ENCODE data around the gene FOSB. TPM values are rescaled to one million over a fixed set of nuclear protein-coding genes. Genes with fewer than 3 reads are reported as not detected.
A peak's percentile ranks its signal among the peaks of the same experiment; 100 is the strongest.

The FOSB gene
- total RNA-seq, 1 donor from 2014 or later: 5.0 TPM

DNA sequence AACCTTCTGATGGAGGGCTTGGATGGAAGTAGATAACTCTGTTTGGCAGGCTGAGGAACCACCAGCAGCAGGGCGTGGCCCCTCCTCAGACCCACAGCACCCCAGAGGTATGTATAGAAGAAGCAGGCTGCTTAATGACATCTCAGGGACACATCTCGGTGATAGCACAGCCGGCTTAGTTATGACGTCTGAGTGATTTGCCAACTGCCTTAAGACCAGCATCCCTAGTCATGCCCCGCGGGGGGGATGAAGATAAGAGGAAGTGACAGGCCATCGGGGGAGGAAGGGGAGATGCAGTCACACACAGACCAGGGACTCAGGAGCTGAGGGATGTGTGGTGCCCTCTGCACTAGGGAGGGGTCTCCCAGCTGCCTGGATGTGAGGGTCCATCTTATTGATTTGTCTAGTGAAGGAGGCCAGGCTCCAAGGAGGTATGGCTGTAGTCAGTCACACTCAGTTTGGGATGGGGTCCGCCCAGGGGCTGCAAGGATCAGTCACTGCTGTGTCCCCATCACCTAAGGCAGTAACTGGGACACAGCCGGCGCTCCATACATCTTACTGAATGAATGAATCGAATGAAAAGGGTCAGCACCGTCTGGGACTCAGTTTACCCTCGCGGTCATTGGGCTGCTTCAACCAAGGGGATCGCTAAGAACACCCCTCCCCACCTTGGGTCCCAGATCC is 24.9 kb upstream of the FOSB start:
- DNase-seq: peak; percentile 55

DNA sequence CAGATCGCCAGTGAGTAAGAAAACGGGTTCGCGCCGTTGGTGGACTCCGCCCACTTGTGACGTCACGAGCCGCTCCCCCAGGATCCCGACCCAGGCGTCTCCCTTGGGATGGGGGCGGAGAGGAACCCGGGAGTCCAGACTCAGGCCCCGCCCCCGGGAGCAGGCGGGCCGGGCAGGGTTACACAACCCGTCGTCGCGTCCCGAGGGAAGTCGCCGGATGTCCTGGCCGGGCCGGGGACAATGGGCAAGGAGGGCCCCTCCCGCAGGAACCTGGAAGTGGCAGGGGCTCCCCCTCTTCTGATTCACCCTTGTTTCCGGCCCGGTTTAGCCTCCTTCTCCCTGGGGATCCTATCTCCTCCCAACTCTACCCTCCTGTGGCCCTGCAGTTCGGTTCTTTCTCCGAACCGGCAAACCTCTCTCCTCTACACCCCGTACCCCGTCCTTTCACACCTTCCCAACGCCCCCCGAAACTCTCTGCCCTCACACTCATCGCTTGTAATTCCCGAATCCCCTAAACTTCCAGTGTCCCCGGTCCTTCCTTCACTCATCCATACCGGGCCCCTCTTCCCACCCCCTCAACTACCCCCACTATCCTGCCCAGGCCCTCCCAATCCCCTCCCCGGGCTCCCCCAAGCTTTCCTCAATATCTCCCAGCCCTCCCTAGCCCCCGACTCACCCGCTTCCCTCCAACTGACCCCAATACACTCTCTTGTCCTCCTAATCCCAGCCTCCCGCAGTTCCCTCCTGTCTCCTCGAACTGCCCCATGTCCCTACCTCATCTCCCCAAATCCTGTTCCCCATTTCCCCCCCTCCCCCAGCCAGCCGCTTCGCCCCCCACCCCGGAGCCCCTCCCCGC is 24.1 kb upstream of the FOSB start:
- DNase-seq: peak; percentile 93

DNA sequence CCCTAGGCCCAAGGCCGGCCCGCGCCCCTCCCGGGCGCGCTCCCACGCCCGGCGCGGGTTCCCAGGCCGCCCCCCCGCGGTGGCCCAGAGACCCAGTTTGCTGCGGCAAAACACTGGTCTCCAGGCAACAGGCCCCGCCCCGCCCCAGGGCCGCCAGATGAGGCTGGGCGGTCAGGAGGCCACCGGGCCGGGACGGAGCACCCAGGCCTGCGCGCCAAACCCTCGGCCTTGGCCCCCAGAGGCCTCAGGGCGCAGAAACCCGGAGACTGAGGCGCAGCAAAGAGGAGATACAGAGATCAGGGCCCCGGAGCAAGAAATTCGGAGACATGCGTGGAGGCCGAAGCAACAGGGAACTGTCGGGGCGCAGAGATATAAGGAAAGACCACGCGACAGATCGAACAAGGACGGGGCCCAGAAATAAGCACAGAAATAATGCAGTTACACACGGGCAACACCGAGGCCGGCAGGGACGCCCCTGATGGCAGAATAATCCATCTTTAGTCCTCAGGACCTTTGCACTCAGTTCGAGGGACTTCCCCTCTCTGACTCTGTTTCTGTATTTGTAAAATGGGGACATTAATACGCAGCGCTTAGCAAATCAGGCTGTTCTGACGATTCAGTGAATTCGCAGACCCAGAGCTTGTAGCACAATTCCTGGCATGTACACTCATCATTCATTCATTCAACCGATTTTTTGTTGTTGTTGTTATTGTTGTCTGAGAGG is 23.3 kb upstream of the FOSB start:
- DNase-seq: peak; percentile 96

DNA sequence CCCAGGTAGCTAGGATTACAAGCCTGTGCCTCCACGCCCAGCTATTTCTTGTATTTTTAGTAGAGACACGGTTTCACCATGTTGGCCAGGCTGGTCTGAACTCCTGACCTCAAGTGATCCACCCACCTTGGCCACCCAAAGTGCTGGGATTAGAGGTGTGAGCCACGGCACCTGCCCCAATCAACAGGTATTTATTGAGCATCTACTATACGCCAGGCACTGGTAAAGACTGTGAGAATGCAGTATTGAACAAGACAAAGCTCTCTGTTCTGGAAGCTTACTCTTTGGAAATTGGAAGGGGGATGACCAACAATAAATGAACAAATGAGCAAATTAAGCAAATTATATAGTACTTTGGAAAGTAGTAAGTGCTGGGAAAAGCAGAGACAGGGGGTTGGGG is 22.7 kb upstream of the FOSB start:
- no peak for DNase-seq

DNA sequence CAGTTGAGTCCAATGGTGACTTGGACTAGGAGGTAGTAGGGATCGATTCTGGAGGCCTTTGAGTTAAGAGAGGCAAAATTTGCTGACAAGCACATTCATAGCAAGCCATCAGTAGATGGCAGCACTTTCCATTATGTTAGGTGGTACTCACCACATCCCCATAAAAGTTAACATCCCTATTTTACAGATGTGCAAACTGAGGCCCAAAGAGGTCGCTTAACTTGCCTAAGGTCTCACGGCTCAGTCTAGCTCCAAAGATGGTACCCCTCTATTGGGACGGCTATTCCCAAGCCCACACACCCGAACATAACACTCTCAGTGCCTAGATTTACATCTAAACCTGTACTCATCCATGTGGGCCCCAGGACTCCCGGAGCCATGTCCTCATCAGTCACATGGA is 21.5 kb upstream of the FOSB start:
- DNase-seq: no peak

DNA sequence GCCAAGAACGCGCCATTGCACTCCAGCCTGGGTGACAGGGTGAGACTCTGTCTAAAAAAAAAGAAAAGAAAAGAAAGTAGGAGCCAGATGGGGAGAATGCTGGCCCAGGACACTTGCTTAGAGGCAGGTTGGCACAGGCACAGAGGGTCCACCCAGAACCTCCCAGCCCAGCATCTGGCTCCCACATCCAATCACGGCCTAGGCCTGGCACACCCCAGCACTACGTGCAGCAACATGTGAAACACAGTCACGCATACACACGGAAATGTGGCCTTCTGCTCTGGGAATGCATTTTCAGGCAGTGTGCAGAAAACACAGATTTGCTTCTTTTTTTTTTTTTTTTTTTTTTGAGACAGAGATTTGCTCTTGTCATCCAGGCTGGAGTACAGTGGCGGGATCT is 20.9 kb upstream of the FOSB start:
- peak; percentile 82 for DNase-seq

DNA sequence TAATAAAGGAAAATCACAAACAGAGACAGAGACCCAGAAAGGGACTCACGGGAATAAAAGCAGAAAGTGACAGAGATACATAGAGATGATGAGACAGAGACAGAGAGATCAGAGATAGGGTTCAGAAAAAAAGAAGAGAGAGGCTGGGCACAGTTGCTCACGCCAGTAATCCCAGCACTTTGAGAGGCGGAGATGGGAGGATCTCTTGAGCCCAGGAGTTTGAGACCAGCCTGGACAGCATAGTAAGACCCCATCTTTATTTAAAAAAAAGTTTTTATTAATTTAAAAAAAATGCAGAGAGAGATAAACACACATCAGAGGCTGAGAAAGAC is 19.4 kb upstream of the FOSB start:
- no peak for DNase-seq

DNA sequence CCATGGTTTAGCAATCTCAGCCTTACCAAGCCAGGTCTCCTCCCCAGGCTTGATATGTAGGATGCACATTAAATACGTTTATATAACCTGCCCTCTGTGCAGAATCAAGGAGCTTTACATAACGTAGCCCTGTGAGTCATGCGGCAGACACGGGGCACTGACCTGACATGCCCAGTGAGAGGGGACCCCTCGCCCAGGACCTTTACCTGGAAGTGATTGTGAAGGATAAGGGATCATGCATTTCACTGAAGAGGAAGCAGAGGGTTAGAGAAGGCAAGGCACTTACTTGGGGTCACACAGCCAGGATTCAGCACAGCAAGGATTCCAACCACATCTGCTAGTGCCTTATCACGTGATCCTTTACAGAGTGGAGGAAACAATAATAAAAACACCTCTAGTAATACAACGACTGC is 18.9 kb upstream of the FOSB start:
- DNase-seq: no peak

DNA sequence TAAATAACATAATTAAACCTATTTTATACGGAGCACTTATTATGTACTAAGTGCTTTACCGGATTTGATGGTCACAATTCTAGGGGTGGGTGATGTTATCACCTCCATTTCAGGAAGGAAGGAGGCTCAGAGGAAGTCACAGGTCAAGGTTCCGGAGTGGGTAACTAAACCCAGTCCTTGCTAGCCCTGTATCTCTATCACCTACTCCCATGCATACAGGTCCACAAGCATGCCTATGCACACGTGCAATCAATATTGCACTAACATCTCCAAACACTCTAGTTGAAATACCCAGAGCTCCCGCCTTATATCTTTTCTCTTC is 17.8 kb upstream of the FOSB start:
- DNase-seq: no peak

DNA sequence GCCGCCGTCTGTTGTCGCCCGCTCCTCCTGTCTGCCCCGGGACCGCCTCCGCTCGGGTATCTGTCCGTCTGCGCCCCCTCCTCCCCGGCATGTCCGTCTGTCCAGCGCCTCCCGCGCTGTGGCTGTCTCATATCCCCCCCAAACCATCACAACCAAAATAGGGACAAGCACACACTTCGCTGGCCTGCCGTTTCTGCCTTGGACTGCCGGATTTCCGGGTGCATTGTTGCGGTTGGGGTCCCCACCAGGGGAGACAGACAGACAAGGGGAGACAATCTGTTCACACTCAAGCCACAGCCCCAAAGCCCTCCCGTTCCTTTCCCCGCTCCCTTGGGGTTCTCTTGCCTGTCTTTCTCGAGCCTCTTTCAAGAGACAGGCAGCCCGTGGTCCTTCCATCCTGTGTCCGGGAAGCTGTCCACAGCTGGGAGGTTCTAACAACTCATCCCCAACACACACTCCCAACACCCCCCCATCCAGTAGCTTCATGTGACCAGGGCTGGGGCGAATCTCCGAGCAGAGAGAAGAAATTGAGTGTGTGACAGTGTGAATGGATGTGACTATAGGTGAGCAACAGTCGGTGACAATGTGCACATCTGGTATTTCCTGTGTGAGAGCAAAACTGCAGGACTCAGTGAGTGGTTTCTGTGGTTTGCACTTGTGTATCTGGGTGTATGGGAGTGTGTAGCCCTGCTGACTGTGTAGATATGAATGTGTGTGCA is 16.5 kb upstream of the FOSB start:
- peak; percentile 73 for DNase-seq

DNA sequence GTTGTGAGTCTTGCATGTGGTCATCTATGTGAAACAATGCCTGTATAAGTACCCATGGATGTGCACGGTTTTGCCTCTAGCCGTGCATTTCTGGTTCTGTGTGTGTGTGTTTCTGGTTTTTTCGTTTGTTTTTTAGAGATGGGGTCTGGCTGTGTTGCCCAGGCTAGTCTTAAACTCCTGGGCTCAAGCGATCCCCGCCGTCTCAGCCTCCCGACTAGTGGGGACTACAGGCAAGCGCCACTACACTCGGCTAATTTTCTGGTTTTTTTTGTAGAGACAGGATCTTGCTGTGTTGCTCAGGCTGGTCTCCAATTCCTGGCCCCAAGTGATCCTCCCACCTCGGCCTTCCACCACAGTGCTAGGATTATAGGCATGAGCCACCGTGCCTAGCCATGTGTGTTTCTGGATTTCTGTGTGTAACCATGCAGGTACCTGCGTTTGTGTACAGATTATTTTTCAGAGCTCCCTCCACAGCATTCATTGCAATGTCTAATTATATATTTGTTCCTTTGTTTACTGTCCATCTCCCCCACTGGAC is 15.9 kb upstream of the FOSB start:
- no peak for DNase-seq

DNA sequence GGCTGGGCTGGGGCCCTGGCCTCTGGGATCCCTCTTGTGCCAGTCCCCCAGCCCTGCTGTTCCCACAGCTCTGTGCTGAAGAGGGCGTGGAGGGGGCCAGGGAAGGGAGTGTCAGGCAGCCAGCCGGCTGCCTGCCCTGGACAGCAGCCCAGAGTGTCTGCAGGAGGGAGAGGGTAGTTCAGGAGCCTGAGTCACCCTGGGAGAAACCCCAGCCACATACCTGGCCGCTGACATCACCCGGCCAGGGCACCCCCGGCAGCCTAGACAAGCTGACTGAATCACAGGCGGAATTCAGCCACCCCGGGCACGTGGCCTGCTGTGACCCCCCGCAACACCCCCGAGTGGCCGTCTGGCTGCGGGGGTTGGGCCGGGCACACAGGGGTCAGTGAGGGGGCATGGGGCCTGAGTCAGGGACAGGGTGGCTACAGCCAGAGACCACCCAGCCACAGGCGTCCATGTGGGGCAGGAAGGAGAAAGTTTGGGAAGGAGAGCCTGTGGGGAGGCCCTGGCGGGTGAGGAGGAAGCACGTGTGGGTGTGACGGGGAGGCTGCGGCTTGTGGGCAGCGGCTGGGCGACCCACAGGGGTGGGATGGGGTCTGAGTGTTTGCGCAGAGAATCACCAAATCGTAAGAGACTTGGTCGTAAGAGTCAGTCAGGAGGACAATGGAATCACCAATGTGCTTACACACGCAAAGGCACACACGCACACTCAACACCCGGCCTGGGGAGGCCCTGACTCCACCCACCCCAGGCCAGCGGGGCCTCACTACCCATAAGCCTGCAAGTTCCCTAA is 11.9 kb upstream of the FOSB start:
- peak; percentile 96 for DNase-seq

DNA sequence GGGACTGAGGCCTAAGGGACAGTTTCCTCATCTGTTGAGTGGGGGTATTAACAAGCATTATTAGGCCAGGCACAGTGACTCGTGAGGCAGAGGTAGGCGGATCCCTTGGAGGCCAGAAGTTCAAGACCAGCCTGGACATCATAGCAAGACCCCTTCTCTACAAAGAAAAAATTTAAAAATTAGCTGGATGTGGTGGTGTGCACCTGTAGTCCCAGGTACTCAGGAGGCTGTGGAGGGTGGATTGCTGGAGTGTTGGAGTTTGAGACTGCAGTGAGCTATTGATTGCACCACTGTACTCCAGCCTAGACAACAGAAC is 11.3 kb upstream of the FOSB start:
- no peak for DNase-seq

DNA sequence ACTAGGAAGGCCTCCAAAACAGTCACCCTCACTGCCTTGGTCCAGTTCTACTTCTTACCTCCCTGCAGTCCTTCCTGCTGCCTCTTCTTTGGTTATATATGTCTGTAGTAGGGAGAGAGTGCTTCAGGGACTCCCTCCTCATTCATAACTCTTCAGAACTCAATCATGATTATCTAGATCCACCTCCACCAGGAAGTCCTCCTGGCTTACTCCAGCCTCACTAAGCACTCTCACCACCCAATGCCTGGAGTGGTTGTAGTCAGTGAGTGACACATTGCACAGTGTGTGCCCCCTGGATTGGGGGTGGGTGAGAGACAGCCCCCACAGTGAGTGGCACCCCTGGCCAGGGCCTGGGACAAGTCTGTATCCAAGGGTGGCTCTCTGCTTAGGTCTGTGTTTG is 10.0 kb upstream of the FOSB start:
- DNase-seq: no peak

DNA sequence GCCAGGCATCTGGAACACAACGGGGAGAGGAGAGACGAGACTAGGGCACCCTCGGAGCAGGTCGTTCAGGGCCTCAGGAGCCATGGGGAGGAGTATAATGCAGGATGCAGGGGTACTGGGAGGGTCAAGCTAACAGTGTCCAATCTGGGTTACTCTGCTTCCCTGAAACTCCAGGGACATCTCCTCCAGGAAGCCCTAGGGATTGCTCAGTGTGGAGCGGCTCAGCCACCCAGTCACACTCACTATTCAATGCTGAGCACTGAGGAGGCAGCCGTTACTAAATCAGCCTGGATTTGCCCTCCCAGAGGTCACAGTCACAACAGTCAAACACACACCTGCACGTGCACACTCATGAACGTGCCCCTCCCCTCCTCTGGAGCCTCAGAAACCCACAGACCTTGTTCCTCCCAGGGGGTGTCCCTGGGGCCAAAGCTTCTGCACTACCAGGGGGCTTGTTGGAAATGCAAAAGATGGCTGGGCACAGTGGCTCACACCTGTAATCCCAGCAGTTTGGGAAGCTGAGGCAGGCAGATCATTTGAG is 6.9 kb upstream of the FOSB start:
- DNase-seq: no peak

DNA sequence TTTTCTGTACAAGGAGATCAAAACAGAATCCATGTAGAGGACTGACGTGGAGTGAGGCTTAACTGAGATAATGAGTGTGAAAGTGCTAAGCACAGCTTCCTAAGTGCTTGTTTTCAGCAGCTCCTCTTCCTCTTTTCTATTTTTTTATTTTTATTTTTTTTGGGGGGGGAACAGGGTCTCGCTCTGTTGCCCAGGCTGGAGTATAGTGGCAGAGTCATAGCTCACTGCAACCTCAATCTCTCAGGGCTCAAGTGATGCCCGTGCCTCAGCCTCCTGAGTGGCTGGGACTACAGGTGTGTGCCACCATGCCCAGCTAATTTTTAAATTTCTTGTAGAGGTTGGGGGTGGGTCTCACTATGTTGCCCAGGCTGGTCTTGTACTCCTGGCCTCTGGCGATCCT is 5.6 kb upstream of the FOSB start:
- DNase-seq: no peak

DNA sequence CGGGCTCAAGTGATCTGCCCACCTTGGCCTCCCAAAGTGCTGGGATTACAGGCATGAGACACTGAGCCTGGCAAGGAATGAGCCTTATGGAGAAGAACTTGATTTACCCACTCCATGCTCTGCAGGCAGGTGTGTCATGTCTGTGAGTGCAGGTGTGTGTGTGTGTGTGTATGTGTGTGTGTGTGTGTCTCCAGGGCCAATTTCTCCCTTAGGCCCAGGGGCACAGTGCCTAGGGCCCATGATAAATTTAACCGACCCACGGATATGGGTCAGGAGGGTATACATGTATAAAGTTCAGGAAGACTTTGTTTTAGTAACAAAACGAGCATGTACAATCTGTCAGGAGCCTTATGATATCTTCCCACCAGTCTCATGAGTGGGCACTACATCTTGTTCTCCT is 4.6 kb upstream of the FOSB start:
- no peak for DNase-seq

DNA sequence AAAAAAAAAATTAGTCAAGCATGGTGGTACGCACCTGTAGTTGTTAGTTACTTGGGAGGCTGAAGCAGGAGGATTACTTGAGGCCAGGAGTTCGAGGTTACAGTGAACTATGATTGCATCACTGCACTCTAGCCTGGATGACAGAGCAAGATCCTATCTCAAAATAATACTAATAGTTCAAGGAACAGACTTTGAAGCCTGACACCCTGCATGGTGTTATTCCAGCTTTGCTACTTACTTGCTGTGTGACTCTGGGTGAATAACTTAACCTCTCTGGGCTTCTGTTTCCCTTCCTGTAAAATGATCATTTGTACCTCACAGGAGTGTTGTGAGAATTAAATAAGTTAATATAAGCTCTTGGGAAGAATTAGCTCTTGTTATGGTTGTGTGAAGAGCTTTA is 3.5 kb upstream of the FOSB start:
- DNase-seq: no peak

DNA sequence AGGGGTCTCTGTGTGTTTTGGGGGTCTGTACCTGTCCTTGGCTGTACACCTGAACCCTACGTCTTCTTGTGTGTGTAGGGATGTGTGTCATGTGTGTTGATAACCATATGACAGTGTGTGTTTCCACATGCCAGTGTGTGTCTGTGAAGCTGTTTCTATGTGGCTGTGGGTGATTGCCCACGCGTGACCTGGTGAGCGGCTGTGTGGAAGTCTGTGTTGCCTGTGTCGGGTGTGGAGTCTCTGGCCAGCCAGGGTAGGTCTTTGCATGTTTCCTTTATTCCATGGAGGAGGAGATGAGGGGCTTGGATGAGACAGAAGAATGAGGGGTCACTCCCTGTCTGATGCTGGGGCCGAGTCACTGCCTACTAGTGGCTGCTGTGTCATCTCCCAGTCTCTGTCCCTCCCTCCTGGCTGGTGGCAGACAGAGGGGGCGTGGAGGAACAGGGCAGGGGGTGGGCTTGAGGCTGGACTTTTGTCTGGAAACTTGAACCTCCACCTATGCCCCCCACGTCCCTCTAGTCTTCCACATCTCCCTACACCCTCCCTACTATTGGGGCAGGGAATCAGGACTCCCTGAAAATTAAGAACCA is 2.8 kb upstream of the FOSB start:
- DNase-seq: no peak

DNA sequence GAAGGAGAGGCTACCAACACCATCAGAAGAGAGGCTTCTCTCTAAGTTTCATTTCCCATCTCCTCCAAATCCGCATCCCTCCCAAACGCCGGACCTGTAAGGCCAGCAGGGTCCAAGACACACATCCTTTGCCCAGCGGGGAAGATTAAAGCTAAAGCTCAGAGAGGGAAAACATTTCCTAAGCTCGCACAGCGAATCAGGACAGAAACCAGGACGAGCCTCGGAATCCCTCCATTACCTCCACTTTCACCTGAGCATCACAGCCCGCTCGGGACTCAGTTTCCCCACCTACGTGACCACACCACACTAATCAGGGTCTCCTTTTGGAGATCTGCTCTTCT is 711 bp upstream of the FOSB start:
- DNase-seq: no peak

DNA sequence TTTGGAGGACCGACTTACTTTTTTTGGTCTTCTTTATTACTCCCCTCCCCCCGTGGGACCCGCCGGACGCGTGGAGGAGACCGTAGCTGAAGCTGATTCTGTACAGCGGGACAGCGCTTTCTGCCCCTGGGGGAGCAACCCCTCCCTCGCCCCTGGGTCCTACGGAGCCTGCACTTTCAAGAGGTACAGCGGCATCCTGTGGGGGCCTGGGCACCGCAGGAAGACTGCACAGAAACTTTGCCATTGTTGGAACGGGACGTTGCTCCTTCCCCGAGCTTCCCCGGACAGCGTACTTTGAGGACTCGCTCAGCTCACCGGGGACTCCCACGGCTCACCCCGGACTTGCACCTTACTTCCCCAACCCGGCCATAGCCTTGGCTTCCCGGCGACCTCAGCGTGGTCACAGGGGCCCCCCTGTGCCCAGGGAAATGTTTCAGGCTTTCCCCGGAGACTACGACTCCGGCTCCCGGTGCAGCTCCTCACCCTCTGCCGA is 409 bp downstream of the FOSB start:
- no peak for DNase-seq

All from tongue (tissue), 2 donors.